GM12878 (cell line): ENCODE data around the gene NDUFA13.

Experiments used
- BRCA1 ChIP-seq: IDR thresholded peaks from 2 replicates; pipeline ENCODE4 v1.6.1; 2011; ENCODE audit warnings: low read depth, low read length, improper control_type of control experiment
- USF2 ChIP-seq: IDR thresholded peaks from 2 replicates; pipeline ENCODE4 v1.6.1; 2011; ENCODE audit warnings: low read depth, low read length, improper control_type of control experiment, borderline replicate concordance
- ZNF207 ChIP-seq: fragments of 450-650 bp; IDR thresholded peaks from 2 replicates; pipeline ENCODE4 v1.6.1; 2014; ENCODE audit warnings: antibody characterized with exemption, mild to moderate bottlenecking, borderline replicate concordance
- ZNF24 ChIP-seq: fragments of 450-650 bp; IDR thresholded peaks from 2 replicates; pipeline ENCODE4 v1.6.1; 2017; ENCODE audit warnings: antibody characterized with exemption, mild to moderate bottlenecking

- TF ChIP-seq BRCA1, result no peak
- TF ChIP-seq ZNF207, result no peak
- TF ChIP-seq USF2, result no peak
- no peak for TF ChIP-seq ZNF24
Observed at GRCh38 chr19:19530423-19530804, 14.4 kb downstream of the NDUFA13 start.
